Fibroblast of pulmonary artery (primary cell): ENCODE results near the gene CYB561.
A peak's percentile ranks its signal among the peaks of the same experiment; 100 is the strongest.

Experiments used
- DNase-seq: peaks from one replicate; pipeline ENCODE4 v3.0.0-alpha.2; 2010; ENCODE audit warnings: low read depth
- H3K4me3 ChIP-seq: replicated peaks from 2 replicates; pipeline ENCODE4 v1.5.1; 2011; ENCODE audit warnings: low read depth, mild to moderate bottlenecking, control low read depth, low read length, moderate library complexity
- CTCF ChIP-seq: IDR thresholded peaks from 2 replicates; pipeline ENCODE4 v1.5.1; 2011; ENCODE audit warnings: mild to moderate bottlenecking, control low read depth, low read length, inconsistent platforms; ENCODE audit errors: missing control alignments

The CYB561 gene

GRCh38 chr17:63439687-63440086 is 6.4 kb downstream of the CYB561 start:
- no peak for TF ChIP-seq CTCF
- H3K4me3 ChIP-seq, result no peak overlapping the region

GRCh38 chr17:63438092-63439051 is 7.7 kb downstream of the CYB561 start:
- no peak overlapping the region for H3K4me3 ChIP-seq
- no peak for TF ChIP-seq CTCF
- DNase-seq, result no peak

More at GRCh38 chr17:63439687-63440086, 6.4 kb downstream of the CYB561 start:
- peak; percentile 67 for DNase-seq

- H3K4me3 ChIP-seq, result no peak overlapping the region
- TF ChIP-seq CTCF, result no peak
- DNase-seq, result no peak
These were observed 8.6 kb downstream of the CYB561 start for GRCh38 chr17:63437287-63438091.

GRCh38 chr17:63436523-63437110 is 9.5 kb downstream of the CYB561 start:
- peak; percentile 19 for TF ChIP-seq CTCF
- H3K4me3 ChIP-seq, result no peak overlapping the region
- DNase-seq, result peak; percentile 56

- no peak for DNase-seq
- no peak overlapping the region for H3K4me3 ChIP-seq
These were observed 10.2 kb downstream of the CYB561 start for GRCh38 chr17:63435681-63436522.

More at GRCh38 chr17:63435681-63436522, 10.2 kb downstream of the CYB561 start:
- no peak for TF ChIP-seq CTCF
